Measurements from ENCODE around the gene NAA35. TPM values are rescaled to one million over a fixed set of nuclear protein-coding genes. Genes with fewer than 3 reads are reported as not detected.

Gene NAA35
- 10 to 100 TPM; 23.0 to 24.3 TPM for total RNA-seq

DNA sequence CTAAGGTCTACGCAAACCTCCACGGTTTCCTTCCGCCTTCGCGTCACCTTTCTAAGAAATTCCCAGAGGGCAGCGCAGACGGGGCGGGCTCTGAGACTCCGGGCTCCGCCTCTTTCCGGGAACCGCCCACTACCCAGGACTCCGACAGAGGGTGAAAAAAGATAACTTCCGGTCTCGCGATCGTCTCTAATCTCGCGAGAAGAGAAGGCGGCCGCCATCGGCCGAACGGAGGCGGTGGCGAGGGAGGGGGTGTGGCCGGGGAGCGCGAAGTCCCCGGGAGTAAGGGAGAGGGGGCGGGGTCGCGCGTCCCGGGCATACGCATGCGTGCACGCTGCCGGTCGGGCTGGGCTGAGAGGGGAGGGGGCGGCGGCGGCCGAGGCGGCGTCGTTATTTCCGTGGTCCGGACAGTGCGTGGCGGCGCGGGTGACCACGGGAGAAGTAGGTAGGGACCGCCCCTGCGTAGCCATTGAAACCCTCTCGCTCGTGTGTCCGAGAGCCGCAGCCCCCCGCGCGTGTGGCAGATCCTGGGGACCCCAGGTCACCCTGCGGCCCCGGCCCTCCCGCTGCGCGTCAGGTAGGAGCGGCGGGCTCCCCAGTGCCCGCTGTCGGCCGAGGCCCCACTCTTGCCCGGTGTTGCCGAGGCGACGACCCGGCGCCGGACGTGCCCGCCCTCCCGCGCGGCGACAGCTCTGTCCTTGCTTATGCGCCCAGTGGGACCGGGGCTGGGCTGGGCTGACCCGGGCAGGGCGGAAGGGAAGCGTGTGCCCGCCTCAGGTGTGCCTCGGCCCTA is at the start of gene NAA35:
Gene NAA35, plus strand, starts transcription at position 315 of the 790 bp plus-strand sequence. CDS start 1,014 bp downstream, outside the sequence.
- CTCF ChIA-PET, result no interaction called here
- peaks cover 15% of the 10 kb centered on the region for H3K4me1 Mint-ChIP-seq (ENCODE audit: low read depth)
- no peaks in the 10 kb centered on the region for H3K27me3 Mint-ChIP-seq
- peaks cover 9% of the 10 kb centered on the region for H3K36me3 Mint-ChIP-seq
- POLR2A ChIA-PET, result interaction anchor here (0.8 kb wide), 1 partner anchor 409 kb away, joined by 3 read pairs; no protein-coding TSS in a partner anchor
- no peak within 1 kb of the TSS for H3K4me3 Mint-ChIP-seq
- intact Hi-C loops (cut with micrococcal nuclease), result loop anchor here (1.0 to 5.0 kb wide), 6 partner anchors 136 to 1006 kb away; partner anchors contain the start of genes GAS1 and ISCA1
- no peaks in the 10 kb centered on the region for H3K9me3 Mint-ChIP-seq
- peak; percentile 99 for DNase-seq
- peak within 1 kb of the TSS; percentile 96 for H3K27ac Mint-ChIP-seq

DNA sequence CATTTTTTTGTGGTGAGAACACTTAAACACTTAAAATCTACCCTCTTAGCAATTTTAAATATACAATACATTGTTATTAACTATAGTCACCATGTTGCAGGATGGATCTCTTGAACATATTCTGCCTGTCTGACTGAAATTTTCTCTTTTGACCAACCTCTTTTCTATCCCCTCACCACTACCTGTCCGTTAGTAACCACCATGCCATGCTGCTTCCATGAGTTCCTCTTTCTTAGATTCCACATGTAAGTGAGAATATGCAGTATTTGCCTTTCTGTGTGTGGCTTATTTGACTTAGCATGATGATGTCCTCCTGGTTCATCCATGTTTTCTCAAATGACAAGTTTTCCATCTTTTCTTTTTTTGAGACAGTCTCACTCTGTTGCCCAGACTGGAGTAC is 48.5 kb upstream of the NAA35 start:
- no peak for DNase-seq
- POLR2A ChIA-PET, result no interaction called here
- Mint-ChIP-seq H3K4me1 (ENCODE audit: low read depth) (no peaks in the 10 kb centered on the region), H3K36me3 (peaks cover 6% of the 10 kb centered on the region), H3K27ac (no peak overlapping the region), H3K27me3 (no peaks in the 10 kb centered on the region), H3K4me3 (no peak overlapping the region), H3K9me3 (peaks cover 6% of the 10 kb centered on the region)
- intact Hi-C loops (cut with micrococcal nuclease), result no loop called here
- CTCF ChIA-PET, result no interaction called here

DNA sequence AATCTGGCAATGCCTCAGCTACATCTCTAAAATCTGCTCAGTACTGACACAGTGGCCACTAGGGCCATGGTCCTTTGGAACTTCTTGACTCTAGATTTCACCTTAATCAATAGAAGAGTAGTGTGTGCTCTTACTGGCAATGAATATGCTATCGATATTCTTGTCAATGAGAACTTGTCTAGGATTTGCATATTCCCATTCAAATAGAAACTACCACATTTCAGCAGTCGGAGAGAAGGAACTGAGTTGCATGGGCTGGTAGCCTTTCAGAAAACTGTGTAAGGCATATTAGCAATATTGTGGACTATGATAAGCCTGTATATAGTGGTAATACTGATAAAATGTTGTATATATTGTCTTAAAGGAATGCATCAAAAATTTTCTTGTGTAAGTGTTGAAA is 45.3 kb upstream of the NAA35 start:
- POLR2A ChIA-PET, result no interaction called here
- no peak overlapping the region for H3K27ac Mint-ChIP-seq
- H3K27me3 Mint-ChIP-seq, result no peaks in the 10 kb centered on the region
- peaks cover 6% of the 10 kb centered on the region for H3K36me3 Mint-ChIP-seq
- intact Hi-C loops (cut with micrococcal nuclease), result no loop called here
- H3K4me1 Mint-ChIP-seq (ENCODE audit: low read depth), result no peaks in the 10 kb centered on the region
- peaks cover 6% of the 10 kb centered on the region for H3K9me3 Mint-ChIP-seq
- no peak for DNase-seq
- no peak overlapping the region for H3K4me3 Mint-ChIP-seq
- CTCF ChIA-PET, result no interaction called here

DNA sequence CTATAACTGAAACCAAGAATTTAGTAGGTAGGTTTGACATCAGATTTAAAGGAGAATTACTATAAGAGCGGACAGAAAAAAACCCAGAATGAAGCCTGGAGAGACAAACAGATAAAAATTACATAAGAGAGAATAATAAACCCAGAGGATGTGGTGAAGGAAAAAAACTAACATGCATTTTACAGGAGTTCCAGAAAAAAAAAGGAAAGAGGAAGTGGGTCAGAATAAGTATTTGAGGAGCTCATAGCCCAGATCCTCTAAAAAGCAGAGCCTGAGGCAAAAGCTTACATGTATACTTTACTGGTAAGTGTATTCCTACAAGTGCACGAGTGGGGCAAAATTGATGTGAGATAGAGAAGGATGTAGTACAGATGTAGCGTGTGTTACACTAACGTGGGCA is 43.1 kb upstream of the NAA35 start:
- H3K4me1 Mint-ChIP-seq (ENCODE audit: low read depth), result no peaks in the 10 kb centered on the region
- ChIA-PET POLR2A (no interaction called here), CTCF (interaction anchor here (0.6 kb wide), 1 partner anchor 327 kb away, joined by 4 read pairs; no protein-coding TSS in a partner anchor)
- no peak for DNase-seq
- H3K27me3 Mint-ChIP-seq, result no peaks in the 10 kb centered on the region
- H3K9me3 Mint-ChIP-seq, result no peaks in the 10 kb centered on the region
- intact Hi-C loops (cut with micrococcal nuclease), result no loop called here
- H3K36me3 Mint-ChIP-seq, result peaks cover 2% of the 10 kb centered on the region
- no peak overlapping the region for H3K27ac Mint-ChIP-seq
- H3K4me3 Mint-ChIP-seq, result no peak overlapping the region

DNA sequence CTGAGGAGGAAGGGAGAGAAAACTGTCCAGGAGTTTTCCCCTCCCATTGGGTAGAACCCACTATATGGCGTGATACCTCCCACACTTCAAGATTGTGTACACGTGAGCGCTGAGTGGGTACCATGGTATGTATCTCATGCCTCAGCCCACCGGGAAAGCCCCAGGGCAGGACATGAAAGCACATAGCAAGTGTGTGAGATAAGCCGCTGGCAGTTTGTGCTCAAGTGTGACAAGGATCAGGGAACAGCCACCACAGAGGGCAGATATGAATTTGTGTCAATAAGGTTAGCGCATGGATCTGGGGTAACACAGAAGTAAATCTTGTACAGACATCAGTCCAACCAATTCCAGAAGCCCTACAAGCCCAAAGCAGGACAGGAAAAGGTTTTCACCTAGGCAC is 42.6 kb upstream of the NAA35 start:
- Mint-ChIP-seq H3K4me3 (no peak overlapping the region), H3K27me3 (no peaks in the 10 kb centered on the region)
- CTCF ChIA-PET, result no interaction called here

DNA sequence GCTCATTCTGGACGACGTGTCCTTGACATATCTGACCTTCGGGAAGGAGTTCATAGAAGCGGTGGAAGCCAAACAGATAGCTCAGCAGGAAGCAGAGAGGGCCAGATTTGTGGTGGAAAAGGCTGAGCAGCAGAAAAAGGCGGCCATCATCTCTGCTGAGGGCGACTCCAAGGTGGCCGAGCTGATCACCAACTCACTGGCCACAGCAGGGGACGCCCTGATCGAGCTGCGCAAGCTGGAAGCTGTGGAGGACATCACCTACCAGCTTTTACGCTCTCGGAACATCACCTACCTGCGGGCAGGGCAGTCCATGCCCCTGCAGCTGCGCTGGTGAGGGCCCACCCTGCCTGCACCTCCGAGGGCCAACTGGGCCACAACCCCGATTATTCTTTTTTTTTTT is 41.6 kb upstream of the NAA35 start:
- no peak for DNase-seq
- POLR2A ChIA-PET, result no interaction called here
- no peaks in the 10 kb centered on the region for H3K9me3 Mint-ChIP-seq
- no peak overlapping the region for H3K27ac Mint-ChIP-seq
- intact Hi-C loops (cut with micrococcal nuclease), result no loop called here
- CTCF ChIA-PET, result interaction anchor here (0.6 to 1.8 kb wide), 3 partner anchors 9 to 695 kb away, joined by 3 read pairs; no protein-coding TSS in a partner anchor
- H3K27me3 Mint-ChIP-seq, result no peaks in the 10 kb centered on the region
- no peak overlapping the region for H3K4me3 Mint-ChIP-seq
- no peaks in the 10 kb centered on the region for H3K4me1 Mint-ChIP-seq (ENCODE audit: low read depth)
- H3K36me3 Mint-ChIP-seq, result no peaks in the 10 kb centered on the region

More for the DNA sequence above, 42.6 kb upstream of the NAA35 start:
- Mint-ChIP-seq H3K4me1 (ENCODE audit: low read depth) (no peaks in the 10 kb centered on the region), H3K9me3 (no peaks in the 10 kb centered on the region), H3K36me3 (no peaks in the 10 kb centered on the region), H3K27ac (no peak overlapping the region)
- no peak for DNase-seq
- intact Hi-C loops (cut with micrococcal nuclease), result no loop called here
- POLR2A ChIA-PET, result no interaction called here

DNA sequence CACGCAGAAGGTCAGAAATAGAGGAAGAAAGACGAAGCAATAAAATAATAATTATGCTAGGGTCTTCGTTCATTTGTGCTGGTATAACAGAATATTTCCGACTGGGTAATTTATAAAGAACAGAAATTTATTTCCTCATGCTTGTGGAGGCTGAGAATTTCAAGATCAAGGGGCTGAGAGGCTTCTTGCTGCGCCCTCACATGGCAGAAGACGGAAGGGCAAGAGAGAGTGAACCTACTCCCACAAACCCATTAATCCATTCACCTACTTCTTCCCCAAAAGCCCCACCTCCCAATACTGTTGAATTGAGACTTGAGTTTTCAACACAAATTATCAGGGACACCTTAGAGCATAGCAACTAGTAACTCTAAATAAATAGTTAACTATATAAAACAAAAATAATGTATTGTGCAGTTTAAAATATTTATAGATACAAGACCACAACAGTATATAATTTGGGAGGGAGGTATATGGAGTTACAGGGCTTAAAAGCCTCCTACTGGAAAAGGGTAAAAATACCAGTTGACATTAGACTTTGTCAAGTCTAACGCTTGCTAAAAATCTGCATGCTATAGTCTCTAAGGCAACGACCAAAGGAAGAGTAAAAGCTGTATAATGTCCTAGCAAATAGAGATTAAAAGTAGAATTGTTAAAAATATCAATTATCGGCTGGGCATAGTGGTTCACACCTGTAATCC is 40.3 kb upstream of the NAA35 start:
- peak; percentile 60 for DNase-seq
- intact Hi-C loops (cut with micrococcal nuclease), result loop anchor here (1.0 kb wide), 1 partner anchor 75 kb away; no protein-coding TSS in a partner anchor
- Mint-ChIP-seq H3K27me3 (no peaks in the 10 kb centered on the region), H3K36me3 (no peaks in the 10 kb centered on the region), H3K4me1 (ENCODE audit: low read depth) (no peaks in the 10 kb centered on the region), H3K4me3 (no peak overlapping the region), H3K9me3 (no peaks in the 10 kb centered on the region), H3K27ac (no peak overlapping the region)
- ChIA-PET CTCF (interaction anchor here (0.6 to 1.8 kb wide), 3 partner anchors 11 to 43 kb away, joined by 3 read pairs; no protein-coding TSS in a partner anchor), POLR2A (no interaction called here)

DNA sequence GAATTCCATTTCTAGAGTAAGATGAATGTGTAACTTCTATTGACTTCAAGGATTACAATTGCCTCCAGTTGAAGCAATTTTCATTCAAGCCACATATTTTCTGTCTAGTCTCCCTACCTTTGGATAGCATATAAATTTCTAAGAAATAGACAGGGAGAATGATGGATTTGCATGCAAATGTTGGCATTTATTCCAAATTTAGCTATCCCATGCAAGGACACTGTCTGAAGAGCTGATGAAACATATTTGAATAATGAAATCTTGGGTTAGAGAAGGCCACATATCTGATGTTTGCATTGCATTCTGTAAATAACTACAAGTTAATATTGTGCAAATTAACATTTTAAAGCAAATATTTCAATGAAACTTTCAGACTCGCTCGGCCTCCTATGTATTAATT is 36.0 kb upstream of the NAA35 start:
- POLR2A ChIA-PET, result no interaction called here
- Mint-ChIP-seq H3K36me3 (no peaks in the 10 kb centered on the region), H3K4me3 (no peak overlapping the region), H3K27me3 (no peaks in the 10 kb centered on the region), H3K4me1 (ENCODE audit: low read depth) (no peaks in the 10 kb centered on the region), H3K27ac (no peak overlapping the region), H3K9me3 (no peaks in the 10 kb centered on the region)
- no peak for DNase-seq
- intact Hi-C loops (cut with micrococcal nuclease), result no loop called here
- CTCF ChIA-PET, result no interaction called here

DNA sequence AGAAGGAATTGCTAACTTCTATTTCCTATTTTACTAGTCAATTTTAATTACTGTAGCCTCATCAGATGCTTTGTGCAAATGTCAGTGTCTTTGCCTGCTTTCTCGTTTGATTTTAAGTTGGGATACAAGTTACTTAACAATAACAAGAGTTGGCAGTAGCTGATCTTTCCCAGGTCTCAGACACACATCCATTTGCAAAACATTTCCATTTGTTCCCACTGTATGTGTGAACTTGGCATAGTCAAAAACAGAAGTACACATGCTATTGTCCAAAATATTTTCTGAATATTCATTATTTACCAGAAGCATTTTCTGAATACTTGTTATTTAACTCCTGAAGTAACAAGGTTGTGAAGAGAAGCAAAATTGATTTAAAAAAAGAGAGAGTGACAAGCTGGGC is 35.0 kb upstream of the NAA35 start:
- DNase-seq, result no peak
- Mint-ChIP-seq H3K27me3 (no peaks in the 10 kb centered on the region), H3K27ac (no peak overlapping the region), H3K4me3 (no peak overlapping the region), H3K36me3 (no peaks in the 10 kb centered on the region), H3K4me1 (ENCODE audit: low read depth) (no peaks in the 10 kb centered on the region), H3K9me3 (no peaks in the 10 kb centered on the region)
- CTCF ChIA-PET, result no interaction called here
- intact Hi-C loops (cut with micrococcal nuclease), result no loop called here
- POLR2A ChIA-PET, result no interaction called here

DNA sequence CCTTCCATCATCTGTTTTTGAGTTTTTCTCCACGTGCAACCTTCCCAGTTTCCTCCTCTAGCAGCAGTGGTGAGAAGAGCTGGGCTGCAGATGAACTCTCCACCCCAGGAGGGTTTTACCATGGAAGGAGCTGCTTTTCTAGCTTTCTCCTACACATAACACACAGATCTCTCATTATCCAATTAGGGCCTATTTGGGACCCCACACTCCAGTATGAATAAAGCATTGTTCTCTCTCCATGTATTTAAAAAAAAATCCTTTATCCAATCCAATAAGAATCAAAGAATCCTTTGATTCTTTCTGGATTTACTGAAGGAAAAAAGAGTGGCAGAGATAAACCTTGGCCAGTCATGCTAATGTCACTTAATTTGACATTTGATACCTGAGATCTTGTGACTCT is 31.6 kb upstream of the NAA35 start:
- no peaks in the 10 kb centered on the region for H3K36me3 Mint-ChIP-seq
- CTCF ChIA-PET, result no interaction called here
- peaks cover 7% of the 10 kb centered on the region for H3K4me1 Mint-ChIP-seq (ENCODE audit: low read depth)
- no peak for DNase-seq
- POLR2A ChIA-PET, result no interaction called here
- H3K27ac Mint-ChIP-seq, result no peak overlapping the region
- H3K9me3 Mint-ChIP-seq, result no peaks in the 10 kb centered on the region
- intact Hi-C loops (cut with micrococcal nuclease), result no loop called here
- H3K4me3 Mint-ChIP-seq, result no peak overlapping the region
- no peaks in the 10 kb centered on the region for H3K27me3 Mint-ChIP-seq

DNA sequence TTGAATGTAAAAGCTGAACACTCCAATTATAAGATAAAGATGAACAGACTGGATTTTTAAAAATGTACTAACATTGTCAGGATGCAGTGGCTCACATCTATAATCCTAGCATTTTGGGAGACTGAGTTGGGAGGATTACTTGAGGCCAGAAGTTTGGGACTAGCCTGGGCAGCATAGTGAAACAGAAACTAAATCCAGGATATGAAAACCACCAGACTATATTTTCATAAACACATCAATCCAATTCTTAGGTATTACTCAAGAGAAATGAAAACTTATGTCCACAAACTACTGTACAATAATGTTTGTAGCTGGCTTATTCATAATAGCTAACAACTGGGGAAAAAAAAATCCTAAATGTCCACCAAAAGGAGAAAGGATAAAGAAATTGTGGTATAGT is 26.8 kb upstream of the NAA35 start:
- H3K36me3 Mint-ChIP-seq, result no peaks in the 10 kb centered on the region
- no peak overlapping the region for H3K27ac Mint-ChIP-seq
- H3K27me3 Mint-ChIP-seq, result no peaks in the 10 kb centered on the region
- H3K9me3 Mint-ChIP-seq, result no peaks in the 10 kb centered on the region
- ChIA-PET POLR2A (interaction anchor here (0.6 kb wide), 1 partner anchor 50 kb away, joined by 3 read pairs; no protein-coding TSS in a partner anchor), CTCF (no interaction called here)
- intact Hi-C loops (cut with micrococcal nuclease), result no loop called here
- no peak overlapping the region for H3K4me3 Mint-ChIP-seq
- no peak for DNase-seq
- H3K4me1 Mint-ChIP-seq (ENCODE audit: low read depth), result peaks cover 12% of the 10 kb centered on the region

DNA sequence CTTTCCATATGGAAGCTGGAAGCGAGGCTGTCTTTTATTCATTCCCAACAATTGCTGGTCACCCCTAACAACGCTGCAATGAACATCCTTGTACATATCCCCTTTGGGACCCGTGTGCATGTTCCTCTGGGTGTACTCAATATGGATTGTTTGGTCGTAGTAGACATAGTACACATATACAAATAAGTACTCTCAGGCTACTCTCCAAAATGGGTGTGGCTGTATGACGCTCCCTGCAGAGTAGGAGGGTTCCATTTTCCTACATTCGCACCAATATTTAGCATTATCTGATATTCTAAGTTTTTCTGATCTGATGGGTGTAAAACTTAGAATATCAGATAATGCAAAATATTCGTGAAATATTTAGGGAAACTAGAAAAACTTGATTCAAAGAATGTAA is 23.2 kb upstream of the NAA35 start:
- DNase-seq, result no peak
- Mint-ChIP-seq H3K36me3 (no peaks in the 10 kb centered on the region), H3K9me3 (no peaks in the 10 kb centered on the region), H3K4me3 (no peak overlapping the region), H3K27ac (no peak overlapping the region), H3K27me3 (no peaks in the 10 kb centered on the region), H3K4me1 (ENCODE audit: low read depth) (peaks cover 12% of the 10 kb centered on the region)
- ChIA-PET CTCF (no interaction called here), POLR2A (no interaction called here)
- intact Hi-C loops (cut with micrococcal nuclease), result no loop called here

DNA sequence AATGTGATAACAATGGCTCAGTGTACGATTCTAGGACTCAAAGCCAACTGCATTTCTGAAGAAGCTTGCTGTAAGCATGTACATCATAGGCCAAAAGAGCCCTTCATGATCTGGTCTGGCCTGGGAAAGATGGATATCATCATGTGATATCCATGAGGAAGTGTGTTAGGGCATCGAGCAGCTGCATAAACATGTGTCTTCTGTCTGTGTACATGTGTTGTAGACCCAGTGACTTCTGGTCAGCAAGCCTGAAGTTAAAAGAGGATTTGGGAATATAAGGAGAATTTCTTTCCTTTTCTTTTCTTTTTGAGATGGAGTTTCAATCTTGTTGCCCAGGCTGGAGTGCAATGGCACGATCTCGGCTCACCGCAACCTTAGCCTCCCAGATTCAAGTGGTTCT is 15.5 kb upstream of the NAA35 start:
- DNase-seq, result no peak
- H3K9me3 Mint-ChIP-seq, result no peaks in the 10 kb centered on the region
- intact Hi-C loops (cut with micrococcal nuclease), result no loop called here
- POLR2A ChIA-PET, result no interaction called here
- H3K27ac Mint-ChIP-seq, result no peak overlapping the region
- H3K36me3 Mint-ChIP-seq, result no peaks in the 10 kb centered on the region
- CTCF ChIA-PET, result no interaction called here
- H3K4me3 Mint-ChIP-seq, result no peak overlapping the region
- H3K27me3 Mint-ChIP-seq, result peaks cover 2% of the 10 kb centered on the region
- H3K4me1 Mint-ChIP-seq (ENCODE audit: low read depth), result no peaks in the 10 kb centered on the region
